HG03565 (cell line): ENCODE data around the gene ID3.
"Not testable (repeated sequence)": the region's sequence is repeated elsewhere in the genome, so short reads cannot be mapped to it uniquely, and the experiment has no call there.

Experiments used
- ATAC-seq: cut with Tn5 transposase; IDR thresholded peaks from one replicate; pipeline ENCODE4 v1.9.1; 2021; ENCODE audit warnings: mild to moderate bottlenecking, moderate library complexity; ENCODE audit not compliant: unreplicated experiment

The ID3 gene

GRCh38 chr1:23589585-23589986, 30.3 kb upstream of the ID3 start:
- no peak for ATAC-seq

GRCh38 chr1:23588749-23589548, 29.6 kb upstream of the ID3 start:
- ATAC-seq = no peak

GRCh38 chr1:23585321-23586022, 26.2 kb upstream of the ID3 start:
- ATAC-seq = no peak

- ATAC-seq = not testable (repeated sequence)
Observed at GRCh38 chr1:23583727-23584126, 24.4 kb upstream of the ID3 start.

DNA sequence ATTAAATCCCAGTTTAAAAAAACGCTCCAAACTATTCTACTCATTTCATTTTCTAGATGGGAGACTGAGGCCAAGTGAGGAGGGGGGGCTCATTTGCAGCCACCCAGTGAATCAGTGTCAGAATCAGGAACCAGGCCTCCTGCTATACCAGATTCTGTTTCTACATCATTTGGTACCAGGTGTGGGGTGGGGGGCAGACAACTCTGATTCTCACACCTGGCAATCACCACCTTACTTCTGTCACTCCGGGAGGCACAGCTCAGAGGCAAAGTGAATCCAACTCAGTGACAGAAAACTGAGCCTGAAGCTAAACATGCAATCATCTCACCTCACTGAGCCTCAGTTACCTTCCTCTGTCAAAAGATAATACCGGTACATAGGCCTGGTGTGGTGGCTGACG, 23.5 kb upstream of the ID3 start:
- ATAC-seq = no peak

DNA sequence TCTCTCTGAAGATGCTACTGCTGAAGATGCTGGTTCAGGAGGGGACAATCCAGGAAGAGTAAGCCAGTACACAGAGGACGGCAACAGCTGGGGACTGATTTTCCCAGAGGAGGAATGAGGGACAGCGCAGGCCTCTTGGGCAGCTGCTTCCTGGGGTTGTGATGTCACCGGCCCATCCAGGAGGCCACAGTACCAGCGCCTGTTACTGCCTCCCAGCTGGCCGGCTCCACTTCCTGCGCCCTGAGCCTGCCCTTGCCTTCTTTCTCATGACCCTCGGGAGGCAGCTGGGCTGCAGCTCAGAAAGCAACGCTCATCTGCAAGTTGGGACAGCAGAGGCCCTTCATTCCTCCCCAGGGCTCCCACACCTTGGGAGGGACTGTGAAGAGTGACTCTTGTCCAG, 21.9 kb upstream of the ID3 start:
- no peak for ATAC-seq

GRCh38 chr1:23578997-23579363, 19.7 kb upstream of the ID3 start:
- ATAC-seq = no peak

- ATAC-seq = no peak
Observed at GRCh38 chr1:23578311-23578996, 19.2 kb upstream of the ID3 start.

- ATAC-seq = peak; percentile 77
Observed at GRCh38 chr1:23577056-23578004, 18.0 kb upstream of the ID3 start.

DNA sequence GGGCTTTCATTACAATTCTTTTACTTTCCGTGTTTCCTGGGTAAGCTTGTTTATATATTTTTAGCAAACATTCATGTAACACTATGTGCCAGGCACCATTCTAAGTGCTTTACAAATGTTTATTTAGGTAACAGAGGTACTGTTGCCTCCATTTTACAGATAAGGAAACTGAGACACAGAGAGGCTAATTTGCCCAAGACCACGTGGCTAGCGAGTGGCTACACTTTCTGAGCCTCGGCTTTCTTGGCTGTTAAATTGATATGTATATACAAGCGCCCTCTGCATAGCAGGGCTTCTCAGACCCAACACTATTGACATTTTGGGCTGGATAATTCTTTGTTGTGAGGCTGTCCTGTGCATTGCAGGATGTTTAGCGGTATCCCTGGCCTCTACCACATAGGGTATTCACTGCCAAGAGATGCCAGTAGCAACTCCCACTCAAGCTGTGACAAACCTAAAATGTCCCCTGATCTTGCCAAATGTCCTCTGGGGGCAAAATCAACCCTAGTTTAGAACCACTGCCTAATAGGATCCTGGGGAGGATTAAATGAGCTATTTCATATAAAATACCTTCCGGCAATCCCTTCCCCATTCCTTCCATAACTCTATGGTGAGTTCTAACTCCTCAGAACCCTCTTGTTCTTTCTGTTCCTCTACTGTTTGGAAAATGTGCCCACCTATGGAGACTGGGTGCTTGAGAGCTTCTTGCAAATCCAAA, 17.2 kb upstream of the ID3 start:
- ATAC-seq = no peak

- ATAC-seq = no peak
Observed at GRCh38 chr1:23575226-23575810, 16.0 kb upstream of the ID3 start.

DNA sequence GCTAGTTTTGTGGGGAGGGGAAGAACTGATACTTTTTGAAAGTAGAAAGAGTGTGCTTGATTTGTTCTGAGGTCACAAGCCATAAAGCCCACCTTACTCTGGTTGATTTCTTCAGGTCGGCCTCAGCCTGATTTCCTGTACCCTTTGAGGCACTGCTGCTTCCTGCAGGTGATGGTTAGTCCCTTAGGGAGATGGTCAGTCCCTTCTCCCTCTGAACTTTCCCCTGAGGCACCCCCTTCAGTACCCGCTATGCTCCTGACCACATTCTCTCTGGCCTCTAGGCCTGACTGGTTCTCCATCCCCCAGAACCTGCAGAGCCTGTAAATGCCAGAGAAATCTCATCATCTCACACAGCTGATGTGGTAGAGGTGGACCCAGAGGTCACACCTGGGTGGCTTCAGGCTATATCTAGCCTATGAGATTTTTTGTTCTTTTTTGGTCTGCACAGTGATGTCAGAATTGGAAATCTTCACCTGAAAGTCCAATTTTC, 15.0 kb upstream of the ID3 start:
- ATAC-seq = peak; percentile 27

DNA sequence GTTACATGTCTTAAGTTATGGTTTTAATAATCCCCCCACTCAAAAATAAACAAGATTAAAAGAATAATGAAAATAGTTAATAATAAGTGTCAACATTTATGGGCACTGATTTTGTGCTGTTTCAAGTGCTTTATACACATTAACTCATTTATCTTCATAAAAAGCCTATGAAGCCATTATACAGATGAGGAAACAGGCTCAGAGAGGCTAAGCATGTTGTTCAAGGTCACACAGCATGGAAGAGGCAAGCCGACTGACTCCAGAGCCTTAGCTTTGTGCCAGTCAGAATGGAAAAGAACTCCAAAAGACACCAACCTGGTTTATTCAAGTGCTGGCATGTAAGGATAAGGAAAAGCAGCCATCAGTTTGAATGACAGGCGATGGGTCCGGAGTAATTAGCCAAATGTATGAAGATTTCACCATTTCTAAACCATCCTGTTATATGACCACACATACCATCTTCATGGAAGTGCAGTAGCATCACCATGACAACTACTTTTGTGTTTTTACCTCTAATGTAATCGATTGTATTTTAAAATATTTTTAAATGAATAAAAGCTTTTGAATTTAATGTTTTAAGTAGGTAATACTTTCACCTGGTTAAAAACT, 14.4 kb upstream of the ID3 start:
- no peak for ATAC-seq

DNA sequence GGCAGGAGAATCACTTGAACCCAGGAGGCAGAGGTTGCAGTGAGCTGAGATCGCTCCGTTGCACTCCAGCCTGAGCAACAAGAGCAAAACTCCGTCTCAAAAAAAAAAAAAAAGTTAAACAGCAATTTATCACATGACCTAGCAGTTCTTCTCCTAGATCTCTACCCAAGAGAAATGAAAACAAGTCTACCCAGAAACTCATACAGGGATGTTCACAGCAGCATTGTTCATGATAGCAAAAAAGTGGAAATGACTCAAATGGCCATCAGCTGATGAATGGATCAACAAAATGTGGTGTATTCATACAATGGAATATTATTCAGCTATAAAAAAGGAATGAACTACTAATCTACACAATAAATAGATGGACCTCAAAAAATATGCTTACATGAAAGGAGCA, 12.2 kb upstream of the ID3 start:
- ATAC-seq = no peak

- no peak for ATAC-seq
Observed at GRCh38 chr1:23570001-23570691, 10.8 kb upstream of the ID3 start.

DNA sequence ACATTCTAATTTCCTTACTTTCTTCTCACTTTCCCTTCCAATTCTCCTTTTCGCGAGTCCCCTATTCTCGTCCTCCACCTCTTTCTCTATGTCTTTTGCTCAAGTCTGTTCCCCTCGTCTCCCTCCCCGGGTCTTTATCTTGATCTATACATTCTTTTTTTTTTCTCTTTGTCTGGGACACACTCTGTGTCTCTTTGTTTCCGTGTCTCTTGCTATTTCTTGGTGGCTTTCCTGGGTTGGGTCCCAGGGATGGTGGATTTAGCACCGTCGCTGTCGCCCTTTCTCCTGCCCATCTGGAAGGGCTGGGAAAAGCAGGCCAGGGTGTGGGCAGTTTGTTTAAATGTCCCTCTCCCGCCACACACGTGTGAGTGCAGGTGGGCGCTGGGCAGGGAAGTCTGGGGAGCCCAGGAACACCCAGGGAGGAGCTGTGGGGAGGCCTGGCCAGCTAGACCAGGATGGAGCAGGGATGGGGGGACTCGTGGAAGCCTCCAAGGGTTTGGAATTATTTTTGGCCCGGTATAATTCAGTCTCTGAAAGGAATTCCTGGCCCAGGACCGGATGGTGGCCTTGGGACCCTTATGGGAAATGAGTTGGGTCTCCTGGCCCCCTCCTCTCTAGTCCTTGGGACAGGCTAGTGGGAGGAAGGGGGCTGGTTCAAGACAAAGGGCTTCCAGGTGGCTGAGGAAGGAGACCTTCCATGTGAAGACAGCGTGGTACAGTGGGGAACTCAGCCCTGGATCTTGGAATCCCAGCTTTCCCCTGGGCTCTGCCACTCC, 9.5 kb upstream of the ID3 start:
- no peak for ATAC-seq

DNA sequence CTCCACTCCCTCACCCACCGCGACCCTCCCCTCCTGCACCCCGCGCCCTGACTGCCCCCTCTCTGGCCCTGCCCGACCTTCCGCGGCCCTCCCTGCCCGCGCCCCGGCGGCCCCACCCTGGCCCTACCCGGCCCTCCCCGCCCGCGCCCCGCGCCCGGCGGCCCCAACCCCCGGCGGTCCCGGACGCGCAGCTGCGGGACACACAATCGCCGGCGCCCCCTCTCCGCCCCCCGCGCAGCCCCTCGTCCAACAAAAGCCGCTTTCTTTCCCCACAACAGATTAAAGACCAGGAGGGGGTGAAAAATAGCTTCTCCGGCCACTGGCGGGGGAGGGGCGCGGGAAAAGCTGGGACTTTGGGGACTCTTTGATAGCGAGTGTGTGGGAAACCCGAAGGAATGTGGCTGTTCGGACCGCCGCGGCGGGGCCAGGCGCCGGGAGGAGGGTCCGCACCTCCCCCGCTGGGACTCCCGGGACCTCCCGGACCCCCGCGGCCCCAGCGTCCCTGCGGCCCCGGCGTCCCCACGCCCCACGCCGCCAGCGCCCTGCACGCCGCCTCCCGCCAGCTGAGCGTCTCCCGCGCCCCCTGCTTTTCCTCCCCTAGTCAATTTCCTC, 8.8 kb upstream of the ID3 start:
- ATAC-seq = no peak

DNA sequence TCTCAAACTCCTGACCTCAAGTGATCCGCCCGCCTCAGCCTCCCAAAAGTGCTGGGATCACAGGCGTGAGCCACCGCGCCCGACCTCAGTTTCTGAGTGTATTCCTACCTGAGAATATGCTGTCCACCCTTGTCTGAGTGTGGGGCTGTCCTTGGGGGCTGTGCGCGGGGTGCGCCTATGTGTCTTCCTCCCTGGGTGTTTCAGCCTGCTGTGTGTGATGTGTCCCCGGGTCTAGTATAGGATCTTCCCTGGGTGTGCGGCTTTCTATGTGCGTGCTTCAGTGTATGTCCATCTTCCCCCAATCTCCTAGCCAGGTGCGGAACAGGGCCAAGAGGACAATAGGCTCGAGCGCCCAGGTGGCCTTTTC, 8.3 kb upstream of the ID3 start:
- ATAC-seq = no peak
